ENCODE results near the gene CCDC169.
"Not testable (repeated sequence)": the region's sequence is repeated elsewhere in the genome, so short reads cannot be mapped to it uniquely, and the experiment has no call there.

DNA sequence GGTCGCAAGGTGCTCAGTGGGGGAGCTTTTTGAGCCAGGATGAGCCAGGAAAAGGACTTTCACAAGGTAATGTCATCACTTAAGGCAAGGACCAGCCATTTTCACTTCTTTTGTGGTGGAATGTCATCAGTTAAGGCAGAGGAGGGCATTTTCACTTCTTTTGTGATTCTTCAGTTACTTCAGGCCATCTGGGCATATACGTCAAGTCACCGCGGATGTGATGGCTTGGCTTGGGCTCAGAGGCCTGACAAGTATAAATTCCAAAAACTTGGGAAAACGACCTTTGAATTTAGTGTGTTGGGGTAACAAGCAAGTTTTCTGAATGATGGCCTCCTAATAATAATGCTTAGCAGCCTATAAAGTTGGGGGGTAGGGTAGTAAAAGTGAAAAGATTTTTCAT, 27.3 kb upstream of the CCDC169 start:
- TF ChIP-seq, protein P1, sequence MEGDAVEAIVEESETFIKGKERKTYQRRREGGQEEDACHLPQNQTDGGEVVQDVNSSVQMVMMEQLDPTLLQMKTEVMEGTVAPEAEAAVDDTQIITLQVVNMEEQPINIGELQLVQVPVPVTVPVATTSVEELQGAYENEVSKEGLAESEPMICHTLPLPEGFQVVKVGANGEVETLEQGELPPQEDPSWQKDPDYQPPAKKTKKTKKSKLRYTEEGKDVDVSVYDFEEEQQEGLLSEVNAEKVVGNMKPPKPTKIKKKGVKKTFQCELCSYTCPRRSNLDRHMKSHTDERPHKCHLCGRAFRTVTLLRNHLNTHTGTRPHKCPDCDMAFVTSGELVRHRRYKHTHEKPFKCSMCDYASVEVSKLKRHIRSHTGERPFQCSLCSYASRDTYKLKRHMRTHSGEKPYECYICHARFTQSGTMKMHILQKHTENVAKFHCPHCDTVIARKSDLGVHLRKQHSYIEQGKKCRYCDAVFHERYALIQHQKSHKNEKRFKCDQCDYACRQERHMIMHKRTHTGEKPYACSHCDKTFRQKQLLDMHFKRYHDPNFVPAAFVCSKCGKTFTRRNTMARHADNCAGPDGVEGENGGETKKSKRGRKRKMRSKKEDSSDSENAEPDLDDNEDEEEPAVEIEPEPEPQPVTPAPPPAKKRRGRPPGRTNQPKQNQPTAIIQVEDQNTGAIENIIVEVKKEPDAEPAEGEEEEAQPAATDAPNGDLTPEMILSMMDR (conservative IDR thresholded peaks at IDR 0.05): not testable (repeated sequence)
- not testable (repeated sequence) for TF ChIP-seq ZFX (IDR thresholded peaks at IDR 0.05)

Measured in C4-2B (cell line).